SK-N-MC (cell line): ENCODE measurements around the gene CTNNA2.

Experiments
- DNase-seq: peaks from one replicate; pipeline ENCODE4 v3.0.0-alpha.2; 2011; ENCODE audit warnings: low read depth, low spot score
- H3K27ac ChIP-seq: fragments of 200-600 bp; sonication (generic); 2 replicates; pipeline ENCODE4 v1.5.1; 2016; ENCODE audit warnings: mixed run types
- H3K36me3 ChIP-seq: fragments of 200-600 bp; sonication (generic); 2 replicates; pipeline ENCODE4 v1.6.1; 2017; ENCODE audit warnings: antibody characterized with exemption, low read length, mixed read lengths; ENCODE audit not compliant: insufficient read depth
- H3K4me3 ChIP-seq: fragments of 200-600 bp; sonication (generic); 2 replicates; pipeline ENCODE4 v1.5.1; 2016
- H3K9ac ChIP-seq: fragments of 200-600 bp; sonication (generic); 2 replicates; pipeline ENCODE4 v1.8.0; 2017; ENCODE audit warnings: mixed run types, mixed read lengths; ENCODE audit not compliant: insufficient read length
- H3K9me3 ChIP-seq: fragments of 200-600 bp; sonication (generic); 2 replicates; pipeline ENCODE4 v1.6.1; 2017; ENCODE audit warnings: low read depth, mild to moderate bottlenecking, antibody characterized with exemption, low read length, moderate library complexity, mixed read lengths
- EZH2 ChIP-seq: fragments of 200-600 bp; sonication (generic); IDR thresholded peaks from one replicate; pipeline ENCODE4 v1.6.1; 2017; ENCODE audit warnings: antibody characterized with exemption
- FOXP2 ChIP-seq: optimal IDR thresholded peaks from 2 replicates; pipeline ENCODE3; 2011; ENCODE audit warnings: mild to moderate bottlenecking, moderate library complexity; ENCODE audit not compliant: insufficient read depth; ENCODE audit errors: extremely low read length, control extremely low read depth
- POLR2AphosphoS5 ChIP-seq: IDR thresholded peaks from 2 replicates; pipeline ENCODE4 v1.6.1; 2012; ENCODE audit warnings: mild to moderate bottlenecking, low read depth, low read length, borderline replicate concordance

The CTNNA2 gene

DNA sequence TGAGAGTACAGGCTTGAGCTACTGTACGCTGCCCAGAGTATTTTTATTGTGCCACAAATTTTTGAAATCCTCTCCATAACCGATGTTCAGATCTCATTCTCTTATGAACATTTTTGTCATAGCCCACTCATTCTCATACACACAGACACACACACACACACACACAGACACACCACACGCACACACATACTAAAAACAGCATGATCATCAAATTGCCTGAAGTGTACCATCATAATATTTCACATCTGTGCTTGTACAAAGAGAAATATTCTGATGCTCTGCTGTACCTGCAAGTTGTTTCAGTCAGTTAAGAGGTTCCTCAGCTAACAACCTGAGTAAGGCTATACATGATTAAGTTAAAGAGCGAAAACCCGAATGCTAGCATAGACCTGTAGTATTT is 696.6 kb downstream of the CTNNA2 start:
- no peak for TF ChIP-seq FOXP2
- TF ChIP-seq EZH2: no peak
- TF ChIP-seq POLR2AphosphoS5: no peak
- H3K9me3 ChIP-seq: no peaks in the 10 kb centered on the region
- no peak overlapping the region for H3K4me3 ChIP-seq
- no peak overlapping the region for H3K27ac ChIP-seq
- no peak overlapping the region for H3K9ac ChIP-seq
- no peaks in the 10 kb centered on the region for H3K36me3 ChIP-seq
- DNase-seq: no peak

DNA sequence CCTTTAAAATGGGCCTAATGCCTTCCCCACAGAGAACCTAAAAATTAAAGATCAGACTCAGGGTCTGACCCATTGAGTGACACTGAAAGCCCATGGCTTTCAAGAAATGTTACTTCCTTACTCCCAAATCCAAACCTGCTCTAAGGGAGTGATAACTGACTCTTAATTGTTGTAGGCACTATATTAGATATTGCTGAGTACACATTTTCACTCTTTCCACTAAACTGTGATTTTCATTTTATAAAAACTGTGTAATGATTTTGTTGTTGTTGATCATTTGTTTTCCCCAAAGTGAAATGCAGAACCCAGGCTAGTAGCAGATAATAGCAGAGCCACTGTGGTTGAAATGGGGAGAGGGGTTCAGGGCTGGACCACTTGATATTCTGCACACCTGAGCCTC is 704.6 kb downstream of the CTNNA2 start:
- H3K9me3 ChIP-seq: no peaks in the 10 kb centered on the region
- no peaks in the 10 kb centered on the region for H3K36me3 ChIP-seq
- DNase-seq: no peak
- TF ChIP-seq FOXP2: no peak
- TF ChIP-seq EZH2: no peak
- no peak for TF ChIP-seq POLR2AphosphoS5
- no peak overlapping the region for H3K4me3 ChIP-seq
- H3K27ac ChIP-seq: no peak overlapping the region
- H3K9ac ChIP-seq: no peak overlapping the region

DNA sequence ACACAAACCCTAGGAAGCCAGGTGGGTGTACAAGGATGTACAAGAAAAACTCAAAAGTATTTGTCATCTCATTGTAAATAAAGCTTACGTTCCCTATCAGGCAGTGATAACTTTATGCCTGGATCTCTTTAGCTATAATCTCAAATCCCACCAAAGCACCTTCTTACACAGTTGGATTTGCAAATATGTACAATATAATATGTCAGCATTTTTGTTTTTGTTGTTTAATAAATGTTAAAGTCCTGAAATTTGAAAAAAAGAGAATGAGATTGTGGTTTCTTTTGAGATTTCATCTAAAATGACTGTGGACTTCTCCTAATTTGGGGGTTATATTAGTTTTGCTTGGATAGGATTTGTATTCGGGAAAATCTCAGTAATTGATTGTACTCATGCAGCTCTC is 709.8 kb downstream of the CTNNA2 start:
- TF ChIP-seq FOXP2 (no peak), EZH2 (no peak), POLR2AphosphoS5 (no peak)

DNA sequence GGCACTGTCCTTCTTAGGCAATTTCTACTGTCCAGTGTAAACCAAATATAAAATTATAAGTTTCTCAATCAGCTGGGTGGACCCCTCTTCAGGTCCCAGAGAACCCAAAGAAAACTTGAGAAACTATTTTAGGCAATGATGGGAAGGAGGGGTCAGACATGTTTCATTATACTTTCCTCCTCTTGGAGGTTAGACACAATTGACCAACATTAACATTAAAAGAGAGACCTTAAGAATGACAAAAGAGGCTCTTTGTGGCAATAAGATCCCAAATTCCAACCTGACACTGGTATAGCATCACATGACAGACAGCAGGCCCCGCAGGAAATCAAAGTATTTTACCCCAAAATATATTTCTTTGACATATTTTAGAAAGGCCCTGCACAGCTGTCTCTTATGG is 718.6 kb downstream of the CTNNA2 start:
- Histone ChIP-seq H3K4me3 (no peak overlapping the region), H3K9me3 (no peaks in the 10 kb centered on the region), H3K9ac (no peak overlapping the region), H3K27ac (no peak overlapping the region), H3K36me3 (no peaks in the 10 kb centered on the region)
- no peak for DNase-seq
- no peak for TF ChIP-seq EZH2
- no peak for TF ChIP-seq FOXP2
- no peak for TF ChIP-seq POLR2AphosphoS5

More for the DNA sequence above, 709.8 kb downstream of the CTNNA2 start:
- DNase-seq: no peak
- Histone ChIP-seq H3K36me3 (no peaks in the 10 kb centered on the region), H3K9me3 (no peaks in the 10 kb centered on the region), H3K27ac (no peak overlapping the region), H3K4me3 (no peak overlapping the region), H3K9ac (no peak overlapping the region)

DNA sequence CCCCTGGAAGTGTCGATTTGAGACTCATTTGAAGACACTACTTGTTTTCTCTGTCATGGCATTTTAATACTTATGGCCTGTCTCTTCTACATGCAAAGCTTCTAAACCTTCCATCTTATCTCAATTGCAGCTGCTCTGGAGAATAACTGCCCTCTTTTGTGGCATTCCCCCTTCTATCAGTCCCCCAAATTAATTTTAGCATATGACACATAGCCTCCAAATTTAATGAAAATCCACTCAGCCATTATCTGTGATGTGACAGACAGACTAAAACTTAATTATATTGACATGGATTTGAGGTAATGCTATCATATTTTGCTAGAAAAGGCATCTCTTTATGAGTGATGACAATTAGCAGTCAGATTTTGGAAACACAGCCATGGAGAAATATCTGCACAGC is 720.5 kb downstream of the CTNNA2 start:
- TF ChIP-seq FOXP2 (no peak), POLR2AphosphoS5 (no peak), EZH2 (no peak)
- no peak overlapping the region for H3K4me3 ChIP-seq
- no peaks in the 10 kb centered on the region for H3K36me3 ChIP-seq

DNA sequence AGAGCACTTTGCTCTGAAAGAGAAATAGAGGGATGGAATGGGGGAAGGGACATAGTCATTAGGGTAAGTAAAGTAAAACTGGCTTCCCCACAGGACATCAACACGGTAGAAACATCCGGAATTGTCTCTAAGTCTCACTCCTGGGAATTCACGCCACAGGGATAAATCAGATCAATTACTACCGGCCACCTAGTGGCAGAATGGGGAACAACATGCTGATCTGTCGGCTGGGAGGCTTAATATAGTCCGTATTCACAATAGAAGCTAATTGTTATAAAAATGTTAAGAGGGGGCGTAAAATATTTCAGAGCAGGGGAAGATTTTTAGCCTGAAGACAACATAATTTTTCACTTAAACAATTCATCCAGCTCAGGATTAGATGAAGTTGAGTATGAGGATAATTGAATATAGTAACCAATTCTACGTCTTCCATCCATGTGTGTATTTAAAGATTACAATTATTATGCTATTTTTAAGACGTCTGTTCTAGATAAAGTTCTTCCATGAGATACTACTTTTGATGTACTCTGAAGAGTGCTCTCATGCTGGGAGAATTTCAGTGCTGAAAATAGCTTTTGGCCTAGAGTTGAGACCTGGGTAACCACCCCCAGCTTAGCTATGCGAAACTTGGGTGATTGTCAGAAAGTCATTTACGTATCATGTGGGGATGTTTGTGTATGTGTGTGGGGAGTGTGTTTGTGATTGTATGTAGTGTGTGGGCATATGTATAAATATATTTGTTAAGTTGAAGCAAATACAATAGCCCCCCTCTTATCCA is 726.0 kb downstream of the CTNNA2 start:
- no peaks in the 10 kb centered on the region for H3K9me3 ChIP-seq
- H3K9ac ChIP-seq: no peak overlapping the region
- no peak overlapping the region for H3K4me3 ChIP-seq
- no peaks in the 10 kb centered on the region for H3K36me3 ChIP-seq
- TF ChIP-seq FOXP2 (no peak), POLR2AphosphoS5 (no peak), EZH2 (no peak)
- H3K27ac ChIP-seq: no peak overlapping the region
- DNase-seq: no peak

More for the DNA sequence above, 720.5 kb downstream of the CTNNA2 start:
- DNase-seq: no peak
- Histone ChIP-seq H3K9me3 (no peaks in the 10 kb centered on the region), H3K9ac (no peak overlapping the region), H3K27ac (no peak overlapping the region)

DNA sequence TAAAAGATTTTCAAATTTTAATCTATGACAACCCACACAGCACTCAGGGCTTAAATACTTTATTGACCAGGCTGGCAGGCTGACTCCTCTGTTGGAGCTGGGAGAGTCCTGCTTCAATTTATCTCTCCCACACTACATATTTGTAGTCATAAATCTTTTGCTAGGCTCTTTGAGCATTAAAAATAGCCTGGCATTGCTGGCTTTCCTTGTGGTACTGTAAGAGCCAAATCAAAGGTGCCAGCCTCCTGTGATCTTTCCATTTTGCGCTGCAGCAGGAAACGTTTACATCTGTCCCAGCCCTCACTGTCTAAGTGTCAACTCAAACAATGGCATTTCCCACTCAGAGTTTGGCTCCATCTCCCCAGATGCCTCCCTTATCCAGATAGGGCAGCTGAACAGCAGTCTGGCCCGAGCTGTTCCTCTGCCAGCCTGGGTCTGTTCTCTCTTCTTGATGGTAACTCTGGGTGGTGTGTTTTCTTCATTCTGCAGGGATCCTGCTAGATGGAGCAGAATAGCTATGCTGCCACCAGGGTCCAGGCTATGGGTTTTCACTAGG is 729.6 kb downstream of the CTNNA2 start:
- Histone ChIP-seq H3K27ac (no peak overlapping the region), H3K9ac (no peak overlapping the region), H3K9me3 (no peaks in the 10 kb centered on the region), H3K36me3 (no peaks in the 10 kb centered on the region), H3K4me3 (no peak overlapping the region)
- no peak for DNase-seq
- TF ChIP-seq EZH2 (no peak), FOXP2 (no peak), POLR2AphosphoS5 (no peak)

DNA sequence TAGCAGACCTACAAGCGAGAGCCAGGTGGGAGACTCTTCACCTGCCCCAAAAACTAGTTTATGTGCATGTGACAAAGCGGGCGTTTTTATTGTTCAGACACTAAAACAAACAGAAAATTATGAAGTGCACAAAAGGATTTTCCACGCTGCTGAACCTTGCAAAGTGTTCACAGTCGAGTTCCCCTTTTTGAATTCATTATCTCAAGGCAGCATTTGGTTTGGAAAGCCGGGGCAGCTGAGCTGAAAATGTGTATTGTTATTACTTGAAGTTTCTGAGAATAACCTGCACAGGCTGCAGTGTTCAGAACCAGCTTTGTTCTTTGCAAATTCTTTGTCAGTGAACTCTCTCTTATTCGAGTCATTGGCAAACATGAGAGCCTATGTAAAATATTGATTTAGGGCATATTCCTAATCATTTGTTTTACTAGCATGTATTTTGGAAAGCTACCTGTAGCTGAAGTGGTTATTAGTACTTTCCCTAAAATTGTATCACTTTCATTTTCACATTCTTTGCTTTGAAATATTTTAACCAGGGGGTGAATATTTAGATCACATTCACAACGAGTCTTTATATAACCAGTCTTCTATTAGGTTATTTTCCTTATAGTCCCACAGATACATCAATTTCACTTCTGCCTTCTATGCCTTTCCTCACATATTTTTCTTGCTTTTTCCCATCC is 732.2 kb downstream of the CTNNA2 start:
- no peak overlapping the region for H3K9ac ChIP-seq
- H3K36me3 ChIP-seq: no peaks in the 10 kb centered on the region
- no peak overlapping the region for H3K4me3 ChIP-seq
- H3K9me3 ChIP-seq: no peaks in the 10 kb centered on the region
- no peak for DNase-seq
- H3K27ac ChIP-seq: no peak overlapping the region
- TF ChIP-seq POLR2AphosphoS5 (no peak), FOXP2 (no peak), EZH2 (no peak)
